Measurements from ENCODE around the gene GMDS.

The GMDS gene

GRCh38 chr6:1686117-1687098 lies 559.0 kb downstream of the GMDS start:
- no peak overlapping the region for H3K4me3 ChIP-seq (ENCODE audit: low read length)
- TF ChIP-seq CTCF (IDR thresholded peaks at IDR 0.05; ENCODE audit: insufficient read depth, low read depth, low read length, missing control alignments), result peak; percentile 28
- DNase-seq (ENCODE audit: low read depth), result peak; percentile 98

GRCh38 chr6:1679688-1680068 lies 565.7 kb downstream of the GMDS start:
- DNase-seq (ENCODE audit: low read depth), result no peak
- no peak for TF ChIP-seq CTCF (IDR thresholded peaks at IDR 0.05; ENCODE audit: insufficient read depth, low read depth, low read length, missing control alignments)
- H3K4me3 ChIP-seq (ENCODE audit: low read length), result no peak overlapping the region

- TF ChIP-seq CTCF (IDR thresholded peaks at IDR 0.05; ENCODE audit: insufficient read depth, low read depth, low read length, missing control alignments), result no peak
- DNase-seq (ENCODE audit: low read depth), result no peak
- no peak overlapping the region for H3K4me3 ChIP-seq (ENCODE audit: low read length)
Measured at GRCh38 chr6:1679031-1679687, 566.2 kb downstream of the GMDS start.

- no peak for TF ChIP-seq CTCF (IDR thresholded peaks at IDR 0.05; ENCODE audit: insufficient read depth, low read depth, low read length, missing control alignments)
- no peak overlapping the region for H3K4me3 ChIP-seq (ENCODE audit: low read length)
- no peak for DNase-seq (ENCODE audit: low read depth)
Measured at GRCh38 chr6:1678201-1678600, 567.2 kb downstream of the GMDS start.

GRCh38 chr6:1672379-1672778 lies 573.0 kb downstream of the GMDS start:
- TF ChIP-seq CTCF (IDR thresholded peaks at IDR 0.05; ENCODE audit: insufficient read depth, low read depth, low read length, missing control alignments), result no peak
- no peak for DNase-seq (ENCODE audit: low read depth)
- no peak overlapping the region for H3K4me3 ChIP-seq (ENCODE audit: low read length)

GRCh38 chr6:1670711-1671462 lies 574.5 kb downstream of the GMDS start:
- H3K4me3 ChIP-seq (ENCODE audit: low read length), result no peak overlapping the region
- peak; percentile 1 for TF ChIP-seq CTCF (IDR thresholded peaks at IDR 0.05; ENCODE audit: insufficient read depth, low read depth, low read length, missing control alignments)
- peak; percentile 44 for DNase-seq (ENCODE audit: low read depth)

Measured in epithelial cell of esophagus (primary cell).